ENCODE results near the gene SNX12. TPM values are rescaled to one million over a fixed set of nuclear protein-coding genes. Genes with fewer than 3 reads are reported as not detected.

SNX12 gene
- total RNA-seq, 2 experiments from 2014 or later: 36.8 to 38.7 TPM

Other genes starting within 250 kb of the SNX12 start
- not detected for gene TEX11, start 159.6 kb downstream of the SNX12 start, total RNA-seq
- under 1 TPM; 0.60 to 0.86 TPM for gene SLC7A3, start 137.2 kb downstream of the SNX12 start, total RNA-seq
- 10 to 100 TPM; 22.1 to 24.9 TPM for gene FOXO4, start 27.5 kb upstream of the SNX12 start, total RNA-seq
- gene CXorf65, start 38.4 kb upstream of the SNX12 start, total RNA-seq: 10 to 100 TPM; 26.7 to 30.6 TPM
- 100 to 1,000 TPM; 389 to 395 TPM for gene IL2RG, start 43.2 kb upstream of the SNX12 start, total RNA-seq
- 10 to 100 TPM; 64.7 to 77.1 TPM for gene MED12, start 50.3 kb upstream of the SNX12 start, total RNA-seq
- 1 to 10 TPM; 1.4 to 1.9 TPM for gene NLGN3, start 76.5 kb upstream of the SNX12 start, total RNA-seq
- gene GJB1, start 154.9 kb upstream of the SNX12 start, total RNA-seq: under 1 TPM in 1 of 2 experiments, not detected in 1; 0.26 TPM
- 10 to 100 TPM; 38.9 to 39.3 TPM for gene ZMYM3, start 185.8 kb upstream of the SNX12 start, total RNA-seq
- 100 to 1,000 TPM; 438 to 466 TPM for gene NONO, start 215.3 kb upstream of the SNX12 start, total RNA-seq
- gene ITGB1BP2, start 233.4 kb upstream of the SNX12 start, total RNA-seq: 1 to 10 TPM; 4.9 to 6.6 TPM

Data from activated naive CD8-positive, alpha-beta T cell treated with anti-CD3 and anti-CD28 coated beads, Interleukin-2, amount 10 ng/mL, durations not matched to agents 7 days and 5 days (primary cell).